OCI-LY3 (cell line): ENCODE measurements around the gene EDNRA.

ENCODE experiments used
- H2AFZ ChIP-seq: fragments of 200-600, 300-600 bp; shearing (Covaris generic); 2 replicates; pipeline ENCODE4 v1.6.0; 2014; ENCODE audit warnings: antibody characterized with exemption, low read depth, low read length
- H3K27ac ChIP-seq: fragments of 200-600, 300-600 bp; sonication (generic); 2 replicates; pipeline ENCODE4 v1.5.1; 2014; ENCODE audit warnings: mild to moderate bottlenecking, low read length, moderate library complexity, mixed read lengths
- H3K27me3 ChIP-seq: fragments of 200-600, 300-600 bp; sonication (generic); 2 replicates; pipeline ENCODE4 v1.6.1; 2014; ENCODE audit warnings: low read depth, low read length, mixed read lengths
- H3K36me3 ChIP-seq: fragments of 200-600, 300-600 bp; sonication (generic); replicated peaks from 2 replicates; pipeline ENCODE3; 2014; ENCODE audit warnings: low read depth, low read length, mixed read lengths
- H3K4me1 ChIP-seq: fragments of 300-600, 200-600 bp; sonication (generic); 2 replicates; pipeline ENCODE4 v1.6.1; 2014; ENCODE audit warnings: low read length, mixed read lengths
- H3K4me2 ChIP-seq: fragments of 200-600, 300-600 bp; sonication (generic); 2 replicates; pipeline ENCODE4 v1.6.1; 2014; ENCODE audit warnings: low read length, mixed read lengths
- H3K4me3 ChIP-seq: fragments of 300-600, 200-600 bp; sonication (generic); 2 replicates; pipeline ENCODE4 v1.5.1; 2014; ENCODE audit warnings: antibody characterized with exemption, mild to moderate bottlenecking, low read length, moderate library complexity
- H3K79me2 ChIP-seq: fragments of 300-600, 200-600 bp; shearing (Covaris generic); 2 replicates; pipeline ENCODE4 v1.6.1; 2014; ENCODE audit warnings: mild to moderate bottlenecking, low read length, mixed read lengths
- H3K9ac ChIP-seq: fragments of 300-600, 200-600 bp; shearing (Covaris generic); 2 replicates; pipeline ENCODE4 v1.6.0; 2014; ENCODE audit warnings: mild to moderate bottlenecking, low read length, moderate library complexity
- H3K9me3 ChIP-seq: fragments of 200-600, 300-600 bp; shearing (Covaris generic); 2 replicates; pipeline ENCODE4 v1.6.1; 2014; ENCODE audit warnings: low read length, mixed read lengths; ENCODE audit not compliant: insufficient read depth
- H4K20me1 ChIP-seq: fragments of 200-600, 300-600 bp; sonication (generic); 2 replicates; pipeline ENCODE4 v1.6.1; 2016; ENCODE audit warnings: low read length, mixed read lengths; ENCODE audit not compliant: insufficient read depth
- EZH2phosphoT487 ChIP-seq: fragments of 200-600 bp; shearing (Covaris generic); IDR thresholded peaks from 2 replicates; pipeline ENCODE4 v1.6.1; 2018; ENCODE audit warnings: antibody characterized with exemption, mixed run types, low read depth
- TF ChIP-seq, protein P1 (sequence below): fragments of 200-600, 300-600 bp; sonication (generic); IDR thresholded peaks from 2 replicates; pipeline ENCODE4 v1.5.1; 2014; ENCODE audit warnings: antibody characterized with exemption, low read length, low read depth

The EDNRA gene

GRCh38 chr4:147508346-147508745, 27.4 kb downstream of the EDNRA start:
- no peaks in the 10 kb centered on the region for H4K20me1 ChIP-seq
- H3K4me1 ChIP-seq: no peaks in the 10 kb centered on the region
- TF ChIP-seq EZH2phosphoT487: no peak
- TF ChIP-seq, protein P1, sequence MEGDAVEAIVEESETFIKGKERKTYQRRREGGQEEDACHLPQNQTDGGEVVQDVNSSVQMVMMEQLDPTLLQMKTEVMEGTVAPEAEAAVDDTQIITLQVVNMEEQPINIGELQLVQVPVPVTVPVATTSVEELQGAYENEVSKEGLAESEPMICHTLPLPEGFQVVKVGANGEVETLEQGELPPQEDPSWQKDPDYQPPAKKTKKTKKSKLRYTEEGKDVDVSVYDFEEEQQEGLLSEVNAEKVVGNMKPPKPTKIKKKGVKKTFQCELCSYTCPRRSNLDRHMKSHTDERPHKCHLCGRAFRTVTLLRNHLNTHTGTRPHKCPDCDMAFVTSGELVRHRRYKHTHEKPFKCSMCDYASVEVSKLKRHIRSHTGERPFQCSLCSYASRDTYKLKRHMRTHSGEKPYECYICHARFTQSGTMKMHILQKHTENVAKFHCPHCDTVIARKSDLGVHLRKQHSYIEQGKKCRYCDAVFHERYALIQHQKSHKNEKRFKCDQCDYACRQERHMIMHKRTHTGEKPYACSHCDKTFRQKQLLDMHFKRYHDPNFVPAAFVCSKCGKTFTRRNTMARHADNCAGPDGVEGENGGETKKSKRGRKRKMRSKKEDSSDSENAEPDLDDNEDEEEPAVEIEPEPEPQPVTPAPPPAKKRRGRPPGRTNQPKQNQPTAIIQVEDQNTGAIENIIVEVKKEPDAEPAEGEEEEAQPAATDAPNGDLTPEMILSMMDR: no peak
- no peak overlapping the region for H3K9ac ChIP-seq
- H3K27me3 ChIP-seq: no peaks in the 10 kb centered on the region
- H3K36me3 ChIP-seq: no peaks in the 10 kb centered on the region
- H3K79me2 ChIP-seq: no peaks in the 10 kb centered on the region
- no peak overlapping the region for H3K27ac ChIP-seq
- no peak overlapping the region for H3K4me3 ChIP-seq
- no peaks in the 10 kb centered on the region for H3K9me3 ChIP-seq
- no peak overlapping the region for H3K4me2 ChIP-seq
- H2AFZ ChIP-seq: no peak overlapping the region

GRCh38 chr4:147509386-147509785, 28.5 kb downstream of the EDNRA start:
- no peaks in the 10 kb centered on the region for H3K4me1 ChIP-seq
- H3K9me3 ChIP-seq: no peaks in the 10 kb centered on the region
- no peaks in the 10 kb centered on the region for H4K20me1 ChIP-seq
- no peak overlapping the region for H2AFZ ChIP-seq
- TF ChIP-seq EZH2phosphoT487: no peak
- TF ChIP-seq, protein P1: no peak
- no peaks in the 10 kb centered on the region for H3K79me2 ChIP-seq
- H3K27me3 ChIP-seq: no peaks in the 10 kb centered on the region
- H3K9ac ChIP-seq: no peak overlapping the region
- H3K27ac ChIP-seq: no peak overlapping the region
- no peak overlapping the region for H3K4me3 ChIP-seq
- H3K4me2 ChIP-seq: no peak overlapping the region
- H3K36me3 ChIP-seq: no peaks in the 10 kb centered on the region

- Histone ChIP-seq H3K9ac (no peak overlapping the region), H3K4me2 (no peak overlapping the region), H2AFZ (no peak overlapping the region), H3K4me1 (peaks cover 4% of the 10 kb centered on the region), H3K4me3 (no peak overlapping the region), H4K20me1 (no peaks in the 10 kb centered on the region), H3K36me3 (no peaks in the 10 kb centered on the region), H3K27ac (no peak overlapping the region), H3K9me3 (no peaks in the 10 kb centered on the region), H3K79me2 (no peaks in the 10 kb centered on the region), H3K27me3 (no peaks in the 10 kb centered on the region)
- TF ChIP-seq, protein P1: no peak
- no peak for TF ChIP-seq EZH2phosphoT487
Measured at GRCh38 chr4:147510962-147511668, 30.2 kb downstream of the EDNRA start.

- Histone ChIP-seq H3K4me3 (no peak overlapping the region), H3K4me1 (peaks cover 8% of the 10 kb centered on the region), H3K9ac (no peak overlapping the region), H3K27me3 (no peaks in the 10 kb centered on the region), H3K4me2 (no peak overlapping the region), H2AFZ (no peak overlapping the region), H4K20me1 (no peaks in the 10 kb centered on the region), H3K9me3 (no peaks in the 10 kb centered on the region), H3K36me3 (no peaks in the 10 kb centered on the region), H3K27ac (no peak overlapping the region), H3K79me2 (no peaks in the 10 kb centered on the region)
- no peak for TF ChIP-seq EZH2phosphoT487
- TF ChIP-seq, protein P1: no peak
Measured at GRCh38 chr4:147513091-147513490, 32.2 kb downstream of the EDNRA start.
